HG02885 (cell line): ENCODE measurements around the gene PHGDH.

Source experiments
- ATAC-seq: cut with Tn5 transposase; IDR thresholded peaks from one replicate; pipeline ENCODE4 v1.9.1; 2021; ENCODE audit warnings: mild to moderate bottlenecking; ENCODE audit not compliant: unreplicated experiment, poor library complexity

Gene PHGDH

DNA sequence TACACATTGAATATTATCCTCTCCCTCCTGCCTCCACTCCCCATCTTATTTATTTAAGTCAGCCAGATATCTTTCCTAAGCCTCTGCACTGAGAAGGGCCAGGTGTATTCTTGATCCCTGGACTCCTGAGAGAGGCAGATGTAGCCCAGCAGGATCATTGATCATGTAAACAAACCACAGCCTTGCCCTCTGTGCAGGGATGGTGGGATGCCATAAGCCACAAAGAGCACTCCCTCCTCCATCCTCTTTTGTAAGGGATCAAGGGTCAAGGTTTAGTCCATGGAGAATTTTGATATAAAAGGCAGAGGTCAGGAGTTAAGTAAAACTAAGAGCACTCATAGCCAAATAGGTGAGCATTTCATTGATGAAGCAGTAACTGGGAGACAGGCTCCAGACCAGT is 17.3 kb downstream of the PHGDH start:
- ATAC-seq: no peak

DNA sequence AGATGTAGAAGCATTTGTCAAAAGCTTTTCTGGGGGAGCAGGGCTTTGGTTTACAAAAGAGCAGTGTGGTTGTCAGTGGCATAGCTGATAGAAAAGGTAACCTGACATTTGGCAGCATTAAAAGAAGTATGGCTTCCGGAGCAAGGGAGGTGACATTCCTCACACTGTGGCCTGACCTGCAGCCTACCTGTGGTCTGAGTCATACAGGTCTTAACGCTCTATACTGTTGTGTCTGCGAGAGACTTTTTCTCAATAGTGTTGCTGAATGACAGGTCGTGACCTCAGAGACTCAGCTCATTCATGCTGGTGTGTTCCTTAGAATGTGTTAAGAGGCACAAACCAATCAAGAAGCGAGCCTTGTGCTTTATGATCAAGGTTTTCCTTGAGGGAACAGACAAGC is 19.3 kb downstream of the PHGDH start:
- no peak for ATAC-seq

DNA sequence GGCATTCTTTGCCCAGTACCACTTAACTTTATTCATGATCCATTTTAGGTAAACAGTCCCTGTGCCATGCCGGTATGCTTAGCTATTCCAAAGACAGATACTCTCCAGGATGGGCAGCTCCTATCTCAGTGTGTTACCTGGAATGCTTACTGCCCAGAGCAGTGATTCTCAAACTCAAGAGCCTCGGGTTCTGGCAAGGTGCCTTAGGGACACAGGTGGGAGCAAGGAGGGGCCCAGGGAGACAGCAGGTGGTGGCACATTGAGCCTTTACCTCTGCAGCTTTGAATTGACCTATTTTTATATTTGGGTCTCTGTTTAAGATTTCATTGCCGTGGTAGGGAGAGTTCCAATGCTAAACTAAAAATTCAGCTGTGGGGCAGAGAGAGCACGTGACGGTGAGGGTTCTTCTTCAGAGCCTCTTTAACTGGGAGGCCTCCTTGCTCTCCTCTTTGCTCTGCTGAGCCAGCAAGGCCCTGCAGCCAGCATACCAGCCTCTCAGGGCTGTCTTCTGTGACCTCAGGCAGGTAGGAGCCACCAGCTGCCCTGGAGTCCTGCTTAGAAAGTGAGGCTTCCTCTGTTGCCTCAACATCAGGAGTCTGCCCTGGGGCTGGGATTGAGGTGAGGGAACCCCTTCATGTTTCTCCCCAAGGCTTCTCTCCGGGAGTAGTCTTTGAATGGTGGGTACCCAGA is 20.2 kb downstream of the PHGDH start:
- no peak for ATAC-seq

DNA sequence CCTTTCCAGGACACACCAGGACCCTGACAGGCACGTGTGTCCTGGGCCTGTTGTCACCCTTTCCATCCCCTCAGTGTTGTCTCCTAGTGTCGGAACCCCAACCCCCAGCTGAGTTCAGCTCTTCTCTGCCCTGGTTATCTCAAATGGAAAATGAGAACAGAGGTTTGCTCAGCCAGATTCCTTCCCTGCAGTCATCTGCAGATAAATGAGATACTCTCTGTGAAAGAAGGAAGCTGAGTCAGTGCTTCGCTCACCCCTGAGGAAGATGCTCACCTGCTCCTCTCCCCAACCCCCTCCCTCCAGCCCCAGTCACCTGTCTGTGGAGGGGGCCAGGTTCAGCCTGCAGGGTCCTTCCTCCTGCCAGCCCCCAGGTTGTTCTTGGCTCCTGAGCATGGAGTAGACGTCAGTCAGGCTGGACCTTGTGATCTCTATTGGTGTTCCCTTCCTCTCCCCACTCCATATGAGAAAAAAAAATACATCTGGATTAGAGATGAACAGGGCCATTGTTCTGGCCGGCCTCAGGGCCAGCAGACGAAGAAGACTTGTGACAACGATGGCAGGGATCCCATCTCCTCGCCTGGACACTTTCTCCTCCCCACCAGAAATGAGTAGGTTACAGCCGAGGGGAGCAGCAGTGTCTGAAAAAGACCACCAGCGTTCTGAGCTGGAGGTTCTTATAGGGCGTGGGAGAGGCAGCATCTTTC is 20.9 kb downstream of the PHGDH start:
- ATAC-seq: no peak

DNA sequence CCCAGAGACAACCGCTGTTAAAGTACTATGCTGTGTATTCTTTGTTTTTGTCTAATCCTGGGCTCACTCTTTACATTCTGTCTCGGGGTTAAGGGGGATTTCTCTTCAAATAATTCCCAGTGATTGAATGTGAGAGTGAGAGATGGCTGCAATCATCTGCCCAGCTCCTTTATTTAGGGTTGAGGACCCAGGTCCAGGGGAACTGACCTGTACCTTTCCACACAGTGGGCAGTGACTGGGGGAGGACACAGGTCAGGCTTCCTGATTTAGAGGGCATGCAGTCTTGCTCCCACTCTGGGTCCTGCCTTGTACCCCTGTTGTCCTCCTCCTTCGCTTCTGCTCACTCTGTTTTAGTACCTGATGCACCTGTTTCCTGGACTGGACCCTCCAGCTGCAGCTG is 22.0 kb downstream of the PHGDH start:
- ATAC-seq: no peak

DNA sequence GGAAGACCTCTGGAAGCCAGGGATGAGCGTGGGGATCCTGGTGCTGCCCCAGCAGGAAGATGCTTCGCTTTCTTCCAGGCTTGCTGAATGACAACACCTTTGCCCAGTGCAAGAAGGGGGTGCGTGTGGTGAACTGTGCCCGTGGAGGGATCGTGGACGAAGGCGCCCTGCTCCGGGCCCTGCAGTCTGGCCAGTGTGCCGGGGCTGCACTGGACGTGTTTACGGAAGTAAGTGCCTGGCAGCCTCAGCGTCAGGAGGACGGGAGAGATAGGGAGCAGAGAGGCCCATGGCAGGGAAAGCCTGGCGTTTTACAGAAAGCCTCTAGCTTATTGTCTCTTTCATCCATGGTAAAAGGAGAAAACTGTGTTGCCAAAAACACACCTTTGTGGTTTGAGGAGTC is 23.5 kb downstream of the PHGDH start:
- ATAC-seq: no peak

DNA sequence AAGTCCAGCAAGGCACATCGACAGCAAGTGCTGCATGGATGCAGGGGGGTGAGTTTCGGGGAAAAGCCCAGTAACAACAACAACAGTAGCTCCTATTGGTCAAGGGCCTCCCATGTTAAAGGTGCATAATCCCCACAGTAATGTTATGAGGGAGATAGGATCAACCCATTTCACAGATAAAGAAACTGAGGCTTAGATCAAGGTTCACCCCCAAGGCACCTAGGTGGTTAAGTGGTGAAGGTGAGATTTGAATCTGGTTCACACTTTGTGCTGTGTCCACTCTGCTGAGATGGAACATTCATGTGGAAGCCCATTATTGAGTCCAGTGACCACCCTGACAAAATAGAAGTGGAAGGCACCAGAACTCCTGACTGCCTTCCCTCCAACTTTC is 24.9 kb downstream of the PHGDH start:
- ATAC-seq: no peak

DNA sequence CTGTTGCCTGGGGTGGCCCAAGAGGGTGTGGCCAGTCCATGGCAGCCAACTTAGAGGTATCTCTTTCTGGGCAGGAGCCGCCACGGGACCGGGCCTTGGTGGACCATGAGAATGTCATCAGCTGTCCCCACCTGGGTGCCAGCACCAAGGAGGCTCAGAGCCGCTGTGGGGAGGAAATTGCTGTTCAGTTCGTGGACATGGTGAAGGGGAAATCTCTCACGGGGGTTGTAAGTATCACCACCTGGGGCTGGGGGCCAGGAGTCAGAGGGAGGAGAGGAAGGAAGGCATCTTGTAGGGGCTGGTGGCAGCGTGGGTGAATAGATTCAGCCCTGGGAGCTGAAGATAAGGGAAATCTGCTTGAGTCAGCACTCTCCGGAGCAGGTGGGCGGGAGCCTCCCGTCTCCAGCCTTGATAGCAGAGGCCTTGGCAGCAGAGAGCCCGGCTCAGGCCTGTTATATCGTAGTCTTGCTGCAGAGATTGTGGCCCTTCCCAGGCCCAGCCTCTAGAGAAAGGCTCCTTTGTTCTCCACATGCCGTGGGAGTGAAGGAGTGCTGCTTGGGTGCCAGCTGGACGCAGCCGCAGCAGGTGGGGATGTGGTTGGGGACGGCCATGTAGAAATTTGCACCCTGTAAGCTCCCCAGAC is 25.4 kb downstream of the PHGDH start:
- no peak for ATAC-seq

DNA sequence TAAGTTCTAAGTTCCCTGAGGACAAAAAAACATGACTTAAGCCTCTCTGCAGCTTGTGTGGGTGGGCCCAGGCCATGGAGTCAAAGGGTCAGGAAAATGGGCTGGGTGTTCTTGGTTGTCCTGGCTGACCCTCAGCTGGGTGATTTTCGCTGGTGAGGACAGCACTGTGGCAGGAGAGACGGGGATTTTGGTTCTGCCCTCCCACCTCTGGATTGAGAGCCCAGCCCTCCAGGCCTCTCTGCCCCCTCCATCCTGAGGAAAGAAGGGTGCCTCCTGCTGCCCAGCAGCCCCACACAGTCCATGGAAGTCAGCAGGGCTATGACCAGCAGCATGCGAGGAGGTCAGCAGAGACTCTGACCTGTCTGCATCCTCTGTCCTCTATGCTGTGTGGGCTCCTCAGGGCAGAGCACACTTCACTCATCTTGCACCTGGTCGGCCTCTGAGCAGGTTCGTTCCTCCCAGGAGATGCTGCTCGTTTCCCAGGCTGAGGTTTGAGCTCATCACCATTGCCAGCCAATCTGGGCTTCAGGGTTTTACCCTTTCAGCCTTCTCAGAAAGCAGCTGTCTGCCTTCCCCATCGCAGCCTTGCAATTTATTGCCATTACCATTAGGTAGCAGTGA is 26.5 kb downstream of the PHGDH start:
- ATAC-seq: no peak

DNA sequence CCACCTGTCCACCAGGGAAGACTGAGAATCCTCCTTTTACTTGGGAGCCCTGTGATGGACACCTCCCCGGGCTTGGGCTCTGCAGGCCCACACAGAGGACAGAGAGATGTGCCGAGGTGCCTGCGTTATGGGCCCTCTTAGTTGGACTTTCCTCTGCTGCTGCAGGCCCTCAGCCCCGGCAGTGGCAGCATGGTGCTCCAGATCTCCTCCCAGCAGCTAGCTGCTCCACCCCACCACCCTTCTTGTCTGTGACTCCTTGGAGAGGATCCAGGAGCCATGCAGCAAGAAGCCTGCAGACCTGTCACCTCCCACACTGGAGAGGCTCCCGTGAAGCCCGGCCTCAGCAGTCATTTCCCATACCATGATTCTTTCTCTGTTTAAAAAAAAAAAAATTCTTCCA is 27.4 kb downstream of the PHGDH start:
- ATAC-seq: no peak

DNA sequence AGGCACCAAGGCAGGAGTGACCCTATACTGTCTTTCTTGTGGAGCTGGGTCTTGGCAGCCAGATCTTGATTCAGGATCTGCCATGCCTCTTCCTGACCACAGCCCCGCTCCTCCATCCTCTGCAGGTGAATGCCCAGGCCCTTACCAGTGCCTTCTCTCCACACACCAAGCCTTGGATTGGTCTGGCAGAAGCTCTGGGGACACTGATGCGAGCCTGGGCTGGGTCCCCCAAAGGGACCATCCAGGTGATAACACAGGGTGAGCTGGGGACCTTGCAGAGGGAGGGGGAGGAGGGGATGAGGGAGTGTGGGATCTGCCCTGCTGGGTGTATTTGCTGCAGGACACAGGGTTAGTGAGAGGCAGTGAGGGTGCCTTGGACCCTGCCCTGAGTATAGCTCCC is 28.5 kb downstream of the PHGDH start:
- no peak for ATAC-seq

DNA sequence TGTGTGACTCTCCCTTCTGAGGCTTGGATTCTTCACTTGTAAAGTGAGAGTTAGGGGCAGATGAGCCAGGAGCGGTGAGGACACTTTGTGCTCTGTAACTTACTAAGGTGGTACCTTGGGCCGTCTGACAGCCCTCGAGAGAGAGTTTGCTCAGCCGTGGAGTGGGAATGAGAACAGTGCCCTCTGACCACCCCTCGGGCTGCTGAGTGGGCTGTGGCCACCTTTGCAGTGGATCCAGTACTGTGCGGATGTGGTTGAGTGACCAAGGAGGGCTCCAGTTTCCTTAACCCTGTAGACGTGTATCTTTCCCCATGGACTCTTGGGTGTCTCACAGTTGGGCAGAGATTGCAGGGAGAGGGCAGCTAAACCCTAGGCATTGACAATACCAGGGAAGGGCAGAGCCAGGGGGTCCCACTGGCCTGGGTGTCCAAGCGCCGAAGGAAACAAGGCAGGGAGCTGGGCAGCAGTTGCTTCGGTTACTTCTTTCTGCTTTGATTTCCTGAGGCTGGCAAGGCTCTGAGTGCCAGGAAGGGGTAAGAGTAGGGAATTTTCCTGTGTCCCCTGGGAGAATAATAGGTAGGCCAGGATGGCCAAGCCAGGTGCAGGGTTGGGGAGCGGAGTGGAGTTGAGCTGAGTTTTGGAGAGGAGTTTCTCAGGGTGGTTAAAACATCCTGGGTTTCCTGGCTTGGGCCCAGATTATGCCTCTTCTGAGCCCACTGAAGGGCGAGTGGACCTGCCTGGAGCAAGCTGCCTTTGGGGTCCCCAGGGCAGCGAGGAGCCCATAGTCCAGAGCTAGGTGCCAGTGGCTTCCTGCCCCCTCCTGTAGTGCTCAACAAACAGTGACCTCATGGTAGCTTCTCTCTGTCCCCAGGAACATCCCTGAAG is 29.4 kb downstream of the PHGDH start:
- no peak for ATAC-seq

DNA sequence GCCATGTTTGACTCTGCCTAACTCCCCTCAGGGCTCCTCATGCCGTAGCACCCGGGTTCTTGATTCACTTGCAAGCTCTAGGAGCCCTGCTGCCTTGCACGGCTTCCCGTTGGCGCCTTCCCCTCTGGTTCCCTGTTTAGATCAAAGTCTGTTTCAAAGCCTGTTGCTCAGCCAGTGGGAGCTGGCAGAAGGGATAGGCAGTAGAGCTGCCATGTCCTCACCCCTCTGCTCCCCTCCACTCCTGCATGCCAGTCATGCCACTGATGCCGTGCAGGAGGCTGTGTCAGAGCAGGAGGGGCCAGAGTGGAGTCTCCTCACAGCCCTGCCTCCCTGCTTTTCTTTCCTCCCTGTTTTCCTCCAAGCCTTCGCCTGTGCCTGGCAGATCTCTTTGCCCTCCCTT is 30.5 kb downstream of the PHGDH start:
- no peak for ATAC-seq

DNA sequence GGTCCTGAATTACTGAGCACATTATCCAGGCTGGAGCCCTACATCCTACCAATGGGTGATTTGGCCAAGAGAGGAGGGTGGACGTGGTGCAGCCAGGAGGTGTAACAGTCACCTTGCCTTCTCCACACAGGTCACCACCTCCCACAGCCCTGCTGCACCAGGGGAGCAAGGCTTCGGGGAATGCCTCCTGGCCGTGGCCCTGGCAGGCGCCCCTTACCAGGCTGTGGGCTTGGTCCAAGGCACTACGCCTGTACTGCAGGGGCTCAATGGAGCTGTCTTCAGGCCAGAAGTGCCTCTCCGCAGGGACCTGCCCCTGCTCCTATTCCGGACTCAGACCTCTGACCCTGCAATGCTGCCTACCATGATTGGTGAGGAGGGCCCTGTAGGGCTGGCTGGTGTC is 30.9 kb downstream of the PHGDH start:
- ATAC-seq: no peak

DNA sequence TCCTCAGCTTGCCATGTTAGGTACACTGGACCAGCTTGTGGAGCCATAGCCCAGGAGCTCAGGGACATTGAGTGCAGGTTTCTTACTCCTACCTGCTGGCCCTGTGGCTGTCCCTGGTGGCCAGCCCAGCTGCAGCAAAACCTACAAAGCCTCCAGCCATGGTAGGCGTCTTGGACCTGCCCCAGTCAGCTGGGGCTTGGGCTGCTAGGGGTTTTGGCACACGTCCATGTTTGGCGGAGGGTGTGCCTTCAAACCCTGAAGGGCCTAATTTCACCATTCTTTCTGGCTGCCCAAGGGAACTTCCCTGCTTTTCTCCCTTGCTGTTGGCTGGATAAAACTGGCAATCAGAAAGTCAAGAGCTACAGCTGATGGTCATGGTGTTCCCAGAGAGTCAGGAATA is 31.6 kb downstream of the PHGDH start:
- ATAC-seq: no peak

DNA sequence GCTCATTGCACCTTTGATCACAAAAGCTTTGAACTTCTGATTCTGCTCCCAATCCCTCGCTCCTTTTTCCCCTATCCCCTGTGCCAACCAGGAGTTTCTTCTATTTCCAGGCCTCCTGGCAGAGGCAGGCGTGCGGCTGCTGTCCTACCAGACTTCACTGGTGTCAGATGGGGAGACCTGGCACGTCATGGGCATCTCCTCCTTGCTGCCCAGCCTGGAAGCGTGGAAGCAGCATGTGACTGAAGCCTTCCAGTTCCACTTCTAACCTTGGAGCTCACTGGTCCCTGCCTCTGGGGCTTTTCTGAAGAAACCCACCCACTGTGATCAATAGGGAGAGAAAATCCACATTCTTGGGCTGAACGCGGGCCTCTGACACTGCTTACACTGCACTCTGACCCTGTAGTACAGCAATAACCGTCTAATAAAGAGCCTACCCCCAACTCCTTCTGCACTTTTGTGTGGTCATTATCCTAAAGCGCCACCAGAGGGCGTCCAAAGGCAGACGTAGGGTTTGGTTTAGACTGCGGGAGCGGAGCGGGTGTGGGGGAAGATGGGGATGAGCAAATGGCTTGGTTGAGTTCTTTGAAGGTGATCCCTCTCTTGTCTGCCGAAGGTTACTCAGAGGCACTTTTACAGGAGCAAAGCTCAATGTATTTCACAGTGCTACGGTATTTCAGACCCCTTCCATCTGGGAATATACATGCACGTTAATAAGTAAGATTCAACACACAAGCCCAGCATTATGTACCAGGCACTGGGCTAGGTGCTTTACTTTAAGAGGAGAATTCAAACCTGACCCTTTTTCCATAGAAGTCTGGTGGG is 32.3 kb downstream of the PHGDH start:
- ATAC-seq: peak; percentile 84

DNA sequence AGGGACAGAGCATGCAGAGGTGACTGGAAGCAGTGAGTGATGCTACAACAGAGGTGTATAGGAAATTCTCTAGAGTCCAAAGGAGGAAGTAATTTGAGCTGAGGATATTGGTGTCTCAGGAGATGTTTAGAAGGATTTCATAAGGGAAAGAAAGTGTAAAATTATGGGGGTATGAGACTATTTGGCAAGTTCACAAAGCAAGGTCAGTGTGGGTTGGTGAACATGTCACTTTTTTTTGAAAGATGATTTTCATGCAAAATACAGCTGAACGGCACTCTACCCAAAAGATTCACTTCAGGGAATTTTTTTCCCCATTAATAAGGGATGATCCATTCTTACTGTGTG is 32.8 kb downstream of the PHGDH start:
- no peak for ATAC-seq

DNA sequence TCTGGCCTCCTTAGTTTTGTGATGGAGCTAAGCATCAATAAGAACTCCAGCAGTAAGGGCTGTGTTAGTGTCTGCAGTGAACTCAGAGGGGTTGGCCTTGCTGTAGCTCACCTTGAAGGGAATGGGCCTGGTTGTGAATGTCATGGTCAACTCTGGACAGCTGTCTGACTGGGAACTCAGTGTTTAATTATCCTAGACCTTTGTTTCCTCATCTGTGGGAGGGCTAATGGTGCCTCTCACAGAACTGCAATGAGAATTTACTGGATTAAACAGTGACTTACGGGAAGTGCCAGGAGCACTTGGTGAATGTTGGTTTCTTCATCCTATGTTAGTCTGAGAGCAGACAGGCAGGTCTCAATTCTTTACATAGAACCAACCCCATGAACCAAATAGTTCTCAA is 33.3 kb downstream of the PHGDH start:
- ATAC-seq: no peak

DNA sequence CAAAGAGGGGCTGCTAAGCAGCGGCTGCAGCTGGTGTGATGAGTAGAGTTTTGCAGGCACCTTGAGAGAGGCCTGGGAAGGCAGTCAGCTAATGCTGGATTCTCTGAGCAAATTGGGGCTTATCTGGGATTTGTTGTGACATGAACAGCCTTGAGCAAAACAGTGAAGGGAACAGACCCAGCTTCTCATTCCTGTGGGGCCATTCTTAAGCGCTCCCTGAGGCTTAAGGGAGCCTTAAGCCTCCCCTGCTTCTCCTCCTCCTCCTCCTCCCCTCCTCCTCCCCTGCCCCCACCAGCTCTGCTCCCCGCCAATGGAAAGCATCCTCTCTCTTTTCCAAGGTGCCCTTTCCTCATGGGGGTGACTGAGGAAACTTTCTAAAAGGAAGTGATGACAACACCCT is 35.7 kb downstream of the PHGDH start:
- ATAC-seq: no peak

DNA sequence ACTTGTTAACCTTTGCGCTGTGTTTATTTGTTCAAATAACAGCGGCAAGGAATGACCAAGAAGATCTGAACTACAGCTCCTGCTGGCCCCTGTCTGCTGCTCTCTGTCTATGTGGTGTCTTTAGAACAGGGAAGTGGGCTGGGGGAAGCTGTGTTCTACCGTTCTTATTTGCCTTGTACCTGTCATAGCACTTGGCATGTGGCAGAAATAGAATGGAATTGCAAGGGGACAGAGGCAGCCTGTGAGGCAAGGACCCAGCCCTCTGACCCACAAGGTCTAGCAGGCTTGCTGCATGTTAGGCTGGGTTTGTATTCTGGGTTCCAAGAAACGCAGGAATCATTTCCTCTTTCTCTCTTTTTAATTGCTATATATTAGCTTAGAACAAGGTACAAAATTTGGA is 36.3 kb downstream of the PHGDH start:
- no peak for ATAC-seq
